T-cell (primary cell): Measurements from ENCODE around the gene PHF21A. TPM values are rescaled to one million over a fixed set of nuclear protein-coding genes. Genes with fewer than 3 reads are reported as not detected.
A peak's percentile ranks its signal among the peaks of the same experiment; 100 is the strongest.
"Not testable (repeated sequence)": the region's sequence is repeated elsewhere in the genome, so short reads cannot be mapped to it uniquely, and the experiment has no call there.

Experiments
- ATAC-seq, 4 experiments: fragments of 200-7000 bp in 3 of 4; fragments of 150-1000 bp in 1 of 4; cut with Tn5 transposase; replicated peaks in 1 of 4; 1 replicate in 3 of 4; 2 replicates in 1 of 4; pipeline ENCODE4 v1.10.0; 2021; ENCODE audit warnings: moderate library complexity in 3 of 4, mild to moderate bottlenecking in 2 of 4, moderate number of reproducible peaks in 1 of 4
- CTCF ChIA-PET, 2 donors: fragments of 300-600 bp; sonication (Branson Sonifier 250); formaldehyde crosslinking; loops; one replicate each; lab custom pipeline; 2022; ENCODE audit warnings: antibody characterized with exemption in 2 of 2; lab: Charles Lee
- POLR2A ChIA-PET, 2 donors: fragments of 300-600 bp; sonication (Branson Sonifier 250); formaldehyde crosslinking; loops; one replicate each; lab custom pipeline; 2022; ENCODE audit warnings: antibody characterized with exemption in 2 of 2; lab: Charles Lee
- DNase-seq, 35 experiments: peaks; one replicate each; pipeline versions ENCODE4 v3.0.0 to v3.0.0-alpha.2; 2013 to 2023
- H3K27ac ChIP-seq: one replicate; pipeline ENCODE4 v1.5.1; 2013; ENCODE audit warnings: low read length
- H3K27me3 ChIP-seq, 2 experiments: replicated peaks in 1 of 2; 1 replicate in 1 of 2; 2 replicates in 1 of 2; pipeline versions ENCODE4 v1.6.1 to v1.7.0; 2013; ENCODE audit warnings: low read length in 1 of 2, mixed read lengths in 1 of 2; ENCODE audit not compliant: control insufficient read depth in 2 of 2, insufficient read depth in 2 of 2; ENCODE audit errors: extremely low read depth in 1 of 2
- H3K36me3 ChIP-seq, 2 donors: 1 replicate in 1 of 2; 2 replicates in 1 of 2; pipeline versions ENCODE4 v1.6.1 to v1.7.0; 2013; ENCODE audit warnings: low read length in 1 of 2; ENCODE audit not compliant: control insufficient read depth in 2 of 2, insufficient read depth in 1 of 2; ENCODE audit errors: extremely low read depth in 1 of 2
- H3K4me1 ChIP-seq, 2 experiments: 1 replicate in 1 of 2; 2 replicates in 1 of 2; pipeline versions ENCODE4 v1.6.1 to v1.7.0; 2013; ENCODE audit warnings: low read length in 2 of 2, mixed read lengths in 1 of 2; ENCODE audit not compliant: insufficient read depth in 2 of 2, control insufficient read depth in 1 of 2; ENCODE audit errors: extremely low read depth in 1 of 2
- H3K4me3 ChIP-seq, 2 donors: 1 replicate in 1 of 2; 2 replicates in 1 of 2; pipeline versions ENCODE4 v1.5.1 to v1.7.0; 2013; ENCODE audit warnings: mild to moderate bottlenecking in 2 of 2, low read length in 1 of 2, moderate library complexity in 1 of 2; ENCODE audit not compliant: control insufficient read depth in 1 of 2; ENCODE audit errors: extremely low read depth in 1 of 2
- H3K9me3 ChIP-seq: 2 replicates; pipeline ENCODE4 v1.7.0; 2013
- H3K27ac Mint-ChIP-seq, 2 donors: one replicate each; pipeline ENCODE4 v1.8.0; 2020 to 2021; ENCODE audit warnings: mild to moderate bottlenecking in 2 of 2, mixed read lengths in 2 of 2
- H3K27me3 Mint-ChIP-seq, 2 donors: one replicate each; pipeline ENCODE4 v1.8.0; 2021 to 2022; ENCODE audit warnings: mixed read lengths in 2 of 2
- H3K36me3 Mint-ChIP-seq: one replicate; pipeline ENCODE4 v1.8.0; 2021; ENCODE audit warnings: mixed read lengths
- H3K4me1 Mint-ChIP-seq, 3 donors: one replicate each; pipeline ENCODE4 v1.8.0; 2020 to 2022; ENCODE audit warnings: mixed read lengths in 3 of 3, mild to moderate bottlenecking in 1 of 3
- H3K4me3 Mint-ChIP-seq, 3 donors: one replicate each; pipeline ENCODE4 v1.8.0; 2020 to 2022; ENCODE audit warnings: mild to moderate bottlenecking in 3 of 3, mixed read lengths in 3 of 3, moderate library complexity in 3 of 3
- H3K9me3 Mint-ChIP-seq, 3 donors: one replicate each; pipeline ENCODE4 v1.8.0; 2020 to 2022; ENCODE audit warnings: mixed read lengths in 3 of 3
- WGBS: methylation state at CpG from one replicate; pipeline ENCODE4 v1.1.5; 2013; ENCODE audit warnings: missing lambda C conversion rate; ENCODE audit not compliant: insufficient coverage; 5-methylcytosine and 5-hydroxymethylcytosine counted together
- total RNA-seq, 35 experiments: library from RNA in 6 of 35; stranded (reverse) in 6 of 35; fragments of 120-200 nt in 1 of 35; gene quantifications; one replicate each; pipeline versions ENCODE4 v1.2.1 to v1.2.4 and lab custom pipeline; 2013 to 2026

The PHF21A gene
- total RNA-seq, 5 donors from 2014 or later (not counting 1 experiment from before 2014, with no cell fraction given), result 45.5 to 82.9 (median 57.4) TPM

GRCh38 chr11:46015941-46016340, 105.3 kb downstream of the PHF21A start:
- Histone ChIP-seq H3K27me3 (no peaks in the 10 kb centered on the region), H3K27ac (no peak overlapping the region), H3K9me3 (no peaks in the 10 kb centered on the region), H3K4me1 (no peaks in the 10 kb centered on the region), H3K4me3 (no peak overlapping the region), H3K36me3 (no peaks in the 10 kb centered on the region)
- ATAC-seq, result no peak
- no CpG with 5 or more reads among the region's 1 CpG for WGBS
- ChIA-PET POLR2A (no interaction called here), CTCF (interaction anchor here (1.0 to 1.9 kb wide), 3 partner anchors 9 kb away, joined by 3 to 8 read pairs (median 3); no protein-coding TSS in a partner anchor)
- Mint-ChIP-seq H3K4me3 (no peak overlapping the region), H3K27ac (no peak overlapping the region), H3K27me3 (no peaks in the 10 kb centered on the region), H3K36me3 (peaks cover 13% of the 10 kb centered on the region), H3K4me1 (peaks cover 10% of the 10 kb centered on the region in 3 donors), H3K9me3 (peaks cover 0 to 3% (median 3%) of the 10 kb centered on the region in 3 donors)
- DNase-seq, result no peak

- peaks cover 11% of the 10 kb centered on the region for H3K36me3 Mint-ChIP-seq
- not testable (repeated sequence) for H3K9me3 Mint-ChIP-seq, ATAC-seq
Measured at GRCh38 chr11:46014168-46014567, 107.1 kb downstream of the PHF21A start.

DNA sequence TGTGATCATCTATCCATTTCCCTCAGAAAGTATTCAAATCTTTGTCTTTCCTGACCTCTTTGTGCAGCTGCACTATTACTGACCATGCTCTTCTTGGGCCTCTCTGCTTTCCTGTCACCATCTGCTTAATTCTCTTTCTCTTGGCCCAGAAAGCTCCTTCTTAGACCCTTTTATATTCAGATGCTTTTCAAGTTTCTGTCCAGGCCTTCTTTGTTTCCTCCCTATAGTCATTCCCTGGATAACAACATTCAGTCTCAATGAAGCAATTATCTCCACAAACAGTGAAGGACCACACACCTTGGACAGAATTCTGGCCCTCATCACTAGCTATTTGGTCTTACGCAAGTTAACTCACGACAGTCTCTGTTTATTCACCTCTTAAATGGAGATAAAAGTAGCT, 109.1 kb downstream of the PHF21A start:
- no peaks in the 10 kb centered on the region for H3K9me3 ChIP-seq
- Mint-ChIP-seq H3K27ac (peak overlapping the region; percentile 27 to 49), H3K27me3 (no peaks in the 10 kb centered on the region), H3K36me3 (peaks cover 11% of the 10 kb centered on the region), H3K4me3 (no peak overlapping the region), H3K4me1 (peaks cover 0 to 11% (median 6%) of the 10 kb centered on the region in 3 donors), H3K9me3 (peaks cover 0 to 3% (median 3%) of the 10 kb centered on the region in 3 donors)
- no peaks in the 10 kb centered on the region for H3K27me3 ChIP-seq
- CTCF ChIA-PET, result interaction anchor here in 1 of 2 donors (0.6 kb wide), 1 partner anchor 104 kb away, joined by 3 read pairs; no protein-coding TSS in a partner anchor
- no peaks in the 10 kb centered on the region for H3K36me3 ChIP-seq
- no peak overlapping the region for H3K4me3 ChIP-seq
- no peak for ATAC-seq
- POLR2A ChIA-PET, result no interaction called here
- no peak overlapping the region for H3K27ac ChIP-seq
- H3K4me1 ChIP-seq, result no peaks in the 10 kb centered on the region
- WGBS, result no CpG with 5 or more reads among the region's 2 CpGs
- no peak for DNase-seq

More at GRCh38 chr11:46014168-46014567, 107.1 kb downstream of the PHF21A start:
- H3K27ac ChIP-seq, DNase-seq, H3K36me3 ChIP-seq, H3K4me3 Mint-ChIP-seq, CTCF ChIA-PET, H3K27ac Mint-ChIP-seq, H3K4me1 ChIP-seq, H3K4me3 ChIP-seq, H3K27me3 Mint-ChIP-seq, H3K27me3 ChIP-seq, H3K9me3 ChIP-seq: not testable (repeated sequence)
- POLR2A ChIA-PET, result interaction anchor here in 1 of 2 donors (0.7 kb wide), 1 partner anchor 159 kb away, joined by 3 read pairs; no protein-coding TSS in a partner anchor
- peaks cover 0 to 11% (median 6%) of the 10 kb centered on the region in 3 donors for H3K4me1 Mint-ChIP-seq

DNA sequence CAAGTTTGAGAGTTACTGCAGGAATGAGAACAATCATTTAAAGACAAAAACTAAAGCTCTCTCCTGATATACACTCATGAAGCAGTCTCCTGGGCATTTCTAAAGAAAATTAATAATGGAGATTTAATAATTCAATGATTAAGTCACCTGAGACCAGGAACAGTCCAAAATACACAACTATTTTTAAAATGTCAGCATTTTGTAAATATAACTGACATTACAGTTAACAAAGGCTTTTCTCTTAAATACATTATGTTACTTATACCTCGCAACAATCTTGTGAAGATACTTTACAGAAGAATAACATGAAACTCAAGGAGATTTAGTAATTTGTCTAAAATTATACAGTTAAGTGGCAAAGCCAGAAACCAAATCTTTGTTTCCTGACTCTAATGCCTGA, 111.2 kb downstream of the PHF21A start:
- no peaks in the 10 kb centered on the region for H3K27me3 ChIP-seq
- H3K4me1 ChIP-seq, result no peaks in the 10 kb centered on the region
- no peak overlapping the region for H3K27ac Mint-ChIP-seq
- no peak overlapping the region for H3K27ac ChIP-seq
- DNase-seq (no peak), ATAC-seq (no peak)
- no peaks in the 10 kb centered on the region for H3K9me3 ChIP-seq
- H3K9me3 Mint-ChIP-seq, result peaks cover 0 to 3% (median 3%) of the 10 kb centered on the region in 3 donors
- H3K4me3 ChIP-seq, result no peak overlapping the region
- H3K27me3 Mint-ChIP-seq, result no peaks in the 10 kb centered on the region
- WGBS, result no CpG with 5 or more reads among the region's 1 CpG
- ChIA-PET POLR2A (no interaction called here), CTCF (interaction anchor here in 1 of 2 donors (1.0 kb wide), 1 partner anchor 11 kb away, joined by 4 read pairs; no protein-coding TSS in a partner anchor)
- peaks cover 8 to 16% (median 10%) of the 10 kb centered on the region in 3 donors for H3K4me1 Mint-ChIP-seq
- H3K36me3 Mint-ChIP-seq, result peaks cover 3% of the 10 kb centered on the region
- no peak overlapping the region for H3K4me3 Mint-ChIP-seq
- no peaks in the 10 kb centered on the region for H3K36me3 ChIP-seq

- Histone ChIP-seq H3K27me3 (no peaks in the 10 kb centered on the region), H3K4me3 (no peak overlapping the region), H3K9me3 (no peaks in the 10 kb centered on the region), H3K27ac (no peak overlapping the region), H3K4me1 (no peaks in the 10 kb centered on the region), H3K36me3 (no peaks in the 10 kb centered on the region)
- ChIA-PET POLR2A (no interaction called here), CTCF (interaction anchor here in 1 of 2 donors (1.0 kb wide), 1 partner anchor 10 kb away, joined by 4 read pairs; no protein-coding TSS in a partner anchor)
- H3K4me1 Mint-ChIP-seq, result peaks cover 8 to 16% (median 10%) of the 10 kb centered on the region in 3 donors
- H3K27me3 Mint-ChIP-seq, result no peaks in the 10 kb centered on the region
- no peaks in the 10 kb centered on the region for H3K36me3 Mint-ChIP-seq
- DNase-seq (no peak), ATAC-seq (no peak)
- WGBS, result no CpG with 5 or more reads among the region's 2 CpGs
- H3K9me3 Mint-ChIP-seq, result no peaks in the 10 kb centered on the region
- no peak overlapping the region for H3K27ac Mint-ChIP-seq
- H3K4me3 Mint-ChIP-seq, result no peak overlapping the region
Measured at GRCh38 chr11:46009647-46010046, 111.6 kb downstream of the PHF21A start.

DNA sequence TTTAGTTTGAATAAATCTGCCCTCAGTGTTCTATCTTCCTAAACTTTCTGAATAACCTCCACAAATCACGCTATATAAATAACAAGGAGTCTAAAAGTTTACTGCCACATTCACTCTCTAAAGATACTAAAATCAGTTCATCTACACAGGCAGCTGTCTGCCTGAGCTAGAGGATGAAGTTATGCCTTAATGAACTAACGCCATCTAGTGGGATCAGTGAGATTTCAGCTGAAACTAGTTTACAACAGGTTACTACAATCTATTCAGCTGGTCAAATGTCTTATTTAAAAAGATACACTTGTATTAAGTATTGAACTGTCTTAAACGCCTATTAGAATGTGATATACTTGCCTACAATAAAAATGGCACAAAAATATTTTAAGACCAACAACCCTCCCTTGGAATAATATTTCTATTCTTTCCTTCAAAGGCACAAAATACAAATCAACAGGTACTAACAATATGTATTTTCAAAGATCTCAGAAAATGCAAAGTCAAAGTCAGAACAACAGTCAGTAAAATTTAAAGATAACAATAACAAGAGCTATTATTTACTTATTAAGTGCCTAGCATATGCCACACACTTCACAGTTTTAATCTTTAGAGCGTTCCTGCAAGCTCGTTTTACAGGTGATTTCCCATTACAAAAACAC, 114.7 kb downstream of the PHF21A start:
- Mint-ChIP-seq H3K4me1 (peaks cover 2 to 10% (median 8%) of the 10 kb centered on the region in 3 donors), H3K9me3 (no peaks in the 10 kb centered on the region), H3K4me3 (no peak overlapping the region), H3K27ac (no peak overlapping the region), H3K27me3 (no peaks in the 10 kb centered on the region), H3K36me3 (no peaks in the 10 kb centered on the region)
- H3K27me3 ChIP-seq, result no peaks in the 10 kb centered on the region
- H3K4me3 ChIP-seq, result no peak overlapping the region
- no CpG with 5 or more reads among the region's 5 CpGs for WGBS
- no peaks in the 10 kb centered on the region for H3K4me1 ChIP-seq
- CTCF ChIA-PET, result interaction anchor here (0.5 to 2.1 kb wide), 24 partner anchors 9 to 896 kb away, joined by 3 to 36 read pairs (median 4); partner anchors contain the start of genes CRY2 (in 1 of the 2) and PEX16 (in 1 of the 2)
- POLR2A ChIA-PET, result interaction anchor here in 1 of 2 donors (0.6 kb wide), 4 partner anchors 118 to 164 kb away, joined by 3 to 4 read pairs (median 3); no protein-coding TSS in a partner anchor
- H3K27ac ChIP-seq, result no peak overlapping the region
- DNase-seq (peak in 12 of 35 experiments; percentile 1 to 76 (median 6)), ATAC-seq (peak; percentile 50 to 86 (median 79))
- H3K9me3 ChIP-seq, result no peaks in the 10 kb centered on the region
- no peaks in the 10 kb centered on the region for H3K36me3 ChIP-seq
